Right cardiac atrium (tissue), 5 donors: ENCODE measurements around the gene SMIM10. TPM values are rescaled to one million over a fixed set of nuclear protein-coding genes. Genes with fewer than 3 reads are reported as not detected.
"Not testable (repeated sequence)": the region's sequence is repeated elsewhere in the genome, so short reads cannot be mapped to it uniquely, and the experiment has no call there.

Experiments
- ATAC-seq, 2 donors: fragments of 200-7000 bp; cut with Tn5 transposase; one replicate each; pipeline versions ENCODE4 v1.8.0 to v1.9.1; 2020; ENCODE audit warnings: moderate library complexity in 2 of 2, mild to moderate bottlenecking in 1 of 2
- DNase-seq, 3 donors: peaks; one replicate each; pipeline ENCODE4 v3.0.0-alpha.2; 2020
- H3K27ac ChIP-seq: one replicate; pipeline ENCODE4 v1.5.1; 2013; ENCODE audit warnings: mild to moderate bottlenecking, low read length, control low read depth, moderate library complexity
- H3K27me3 ChIP-seq: one replicate; pipeline ENCODE4 v1.6.1; 2013; ENCODE audit not compliant: control insufficient read depth, insufficient read depth
- H3K4me1 ChIP-seq: one replicate; pipeline ENCODE4 v1.6.1; 2013; ENCODE audit warnings: low read length; ENCODE audit not compliant: control insufficient read depth, insufficient read depth
- H3K4me3 ChIP-seq: one replicate; pipeline ENCODE4 v1.5.1; 2013; ENCODE audit warnings: low read length, control low read depth
- H3K9me3 ChIP-seq: one replicate; pipeline ENCODE4 v1.6.1; 2013; ENCODE audit warnings: low read length; ENCODE audit not compliant: control insufficient read depth
- WGBS: extraction: QIAGEN DNeasy Blood & Tissue Kit; methylation state at CpG from one replicate; pipeline ENCODE4 v1.1.7; 2013; 5-methylcytosine and 5-hydroxymethylcytosine counted together
- intact Hi-C, 4 donors: fragments of 100-400 bp; cut with DNase I; formaldehyde crosslinking; loops; one replicate each; pipeline versions ENCODE4 v1.11.0 to v1.14.0; 2022 to 2023
- polyA plus RNA-seq: library from polyadenylated mRNA; stranded (reverse); fragments of 200-250 nt; gene quantifications from one replicate; pipeline ENCODE4 v1.2.3, GENCODE V29; 2013
- total RNA-seq, 4 donors: library from RNA; stranded (reverse); fragmentation: NEBNext Ultra II Directional; extraction: Animal tissue kit (Norgen Biotek cat#: 25700); gene quantifications; one replicate each; pipeline ENCODE4 v1.2.1, GENCODE V29; 2021
- donor health status: healthy with polysubstance abuse.
- donor health status: DM: no; HTN: yes; CAD: no.
- donor health status: DM: no; HTN: no; CAD: no.
- donor health status: DM: no; HTN: yes; CAD: no; lungs with severe emphysema.
- donor health status: DM: yes; HTN: yes; CAD: no.

Gene SMIM10
- total and polyA plus RNA-seq, 5 donors = 5.7 to 12.6 (median 9.8) TPM

GRCh38 chrX:135010921-135011320 lies 20.1 kb downstream of the SMIM10 start:
- Histone ChIP-seq H3K4me1 (no peaks in the 10 kb centered on the region), H3K27me3 (no peaks in the 10 kb centered on the region), H3K9me3 (no peaks in the 10 kb centered on the region), H3K27ac (no peak overlapping the region), H3K4me3 (no peak overlapping the region)
- intact Hi-C loops = no loop called here
- 64% methylated on average over 4 of the region's 4 CpGs for WGBS
- ATAC-seq (no peak), DNase-seq (no peak)

DNA sequence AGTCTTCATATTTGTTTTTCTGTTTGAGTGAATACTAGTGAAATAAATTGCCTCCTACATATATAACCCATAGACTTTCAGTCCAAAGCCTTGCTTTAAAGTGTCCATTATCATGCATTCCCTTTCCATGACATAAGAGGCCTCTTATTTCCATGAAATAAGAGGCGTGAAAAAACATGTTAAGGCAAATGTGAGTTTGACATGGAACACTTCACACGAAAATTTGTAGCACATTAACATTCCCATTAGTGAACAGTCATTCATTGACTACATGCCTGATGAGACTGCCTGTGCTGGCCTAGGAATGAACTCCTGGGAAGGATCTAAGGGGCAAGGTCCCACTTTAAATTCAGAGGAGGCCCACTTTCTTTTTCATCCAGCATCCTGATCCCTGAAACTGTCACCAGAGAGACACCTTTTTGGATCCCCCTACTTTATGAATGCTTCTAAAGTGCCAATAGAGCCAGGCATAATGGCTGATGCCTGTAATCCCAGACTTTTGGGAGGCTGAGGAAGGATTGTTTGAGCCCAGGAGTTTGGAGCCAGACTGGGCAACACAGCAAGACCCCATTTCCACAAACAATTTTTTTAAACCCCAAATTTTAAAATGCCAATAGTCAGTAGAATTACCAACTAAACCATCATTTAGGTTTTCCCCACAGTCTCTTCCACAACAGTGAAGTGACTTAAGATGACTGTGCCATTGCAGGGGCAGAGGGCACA lies 24.9 kb downstream of the SMIM10 start:
- H3K27me3 ChIP-seq = no peaks in the 10 kb centered on the region
- ATAC-seq = no peak
- 69% methylated on average over 2 of the region's 2 CpGs for WGBS

DNA sequence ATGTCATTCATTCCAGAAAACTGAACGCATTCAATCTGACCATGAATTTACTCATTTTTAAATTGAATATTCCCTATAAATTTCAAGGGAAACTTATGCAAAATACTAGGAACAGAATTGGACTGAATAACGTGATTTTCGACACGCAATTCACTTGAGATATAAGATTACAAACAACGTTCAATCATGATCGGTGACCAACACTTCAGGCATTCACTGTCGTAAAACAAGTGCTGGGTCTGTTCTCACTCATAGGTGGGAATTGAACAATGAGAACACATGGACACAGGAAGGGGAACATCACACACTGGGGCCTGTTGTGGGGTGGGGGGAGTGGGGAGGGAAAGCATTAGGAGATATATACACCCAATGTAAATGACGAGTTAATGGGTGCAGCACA lies 29.1 kb downstream of the SMIM10 start:
- ATAC-seq, DNase-seq, H3K9me3 ChIP-seq, H3K4me1 ChIP-seq, intact Hi-C loops, H3K4me3 ChIP-seq, H3K27ac ChIP-seq, H3K27me3 ChIP-seq: not testable (repeated sequence)
- WGBS = 68% methylated on average over 8 of the region's 8 CpGs

More for the DNA sequence above, 24.9 kb downstream of the SMIM10 start:
- Histone ChIP-seq H3K27ac (no peak overlapping the region), H3K9me3 (no peaks in the 10 kb centered on the region), H3K4me1 (peaks cover 1% of the 10 kb centered on the region), H3K4me3 (no peak overlapping the region)
- intact Hi-C loops = no loop called here
- no peak for DNase-seq

DNA sequence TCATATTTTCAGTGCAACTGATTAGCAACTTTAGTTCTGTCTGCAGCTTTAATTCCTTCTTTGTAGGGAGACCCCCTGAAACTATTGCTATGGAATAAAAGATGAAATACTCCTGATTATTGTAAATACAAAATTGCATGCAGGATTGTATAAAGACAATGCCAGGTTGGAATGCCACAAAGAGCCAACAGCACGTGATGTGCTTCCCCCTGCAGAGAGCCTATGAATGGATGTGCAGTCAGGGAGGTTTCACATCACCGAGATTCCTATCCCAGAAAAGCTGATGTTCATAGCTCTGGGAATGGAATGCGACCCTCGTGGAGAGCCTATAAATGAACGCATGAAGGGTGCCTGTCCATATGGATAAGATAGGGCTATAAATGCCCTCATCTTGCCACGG lies 33.0 kb downstream of the SMIM10 start:
- intact Hi-C loops, H3K4me3 ChIP-seq, DNase-seq, H3K4me1 ChIP-seq, H3K27me3 ChIP-seq, H3K9me3 ChIP-seq, ATAC-seq, H3K27ac ChIP-seq: not testable (repeated sequence)
- 74% methylated on average over 6 of the region's 6 CpGs for WGBS

- no peak for DNase-seq
- Histone ChIP-seq H3K27ac (no peak overlapping the region), H3K4me1 (no peaks in the 10 kb centered on the region), H3K27me3 (no peaks in the 10 kb centered on the region), H3K9me3 (no peaks in the 10 kb centered on the region), H3K4me3 (no peak overlapping the region)
- no peak for ATAC-seq
- 60% methylated on average over 9 of the region's 9 CpGs for WGBS
- intact Hi-C loops = no loop called here
Observed at GRCh38 chrX:135024526-135024925, 33.7 kb downstream of the SMIM10 start.

- H3K27me3 ChIP-seq, H3K4me1 ChIP-seq, ATAC-seq, H3K4me3 ChIP-seq, H3K27ac ChIP-seq, DNase-seq, H3K9me3 ChIP-seq, intact Hi-C loops: not testable (repeated sequence)
- WGBS = 80% methylated on average over 9 of the region's 9 CpGs
Observed at GRCh38 chrX:135030207-135030963, 39.6 kb downstream of the SMIM10 start.

- WGBS = 90% methylated on average over 3 of the region's 3 CpGs
- ATAC-seq, DNase-seq, H3K27me3 ChIP-seq, H3K9me3 ChIP-seq, H3K4me1 ChIP-seq, intact Hi-C loops, H3K27ac ChIP-seq, H3K4me3 ChIP-seq: not testable (repeated sequence)
Observed at GRCh38 chrX:135041149-135042123, 50.6 kb downstream of the SMIM10 start.

Other genes starting within 250 kb of the SMIM10 start
- gene PABIR2, start 193.8 kb upstream of the SMIM10 start, total RNA-seq = 10 to 100 TPM; 12.7 to 15.5 (median 13.7) TPM
- 11.1 TPM for gene PABIR2, start 193.8 kb upstream of the SMIM10 start, polyA plus RNA-seq
- gene MOSPD1, start 75.7 kb upstream of the SMIM10 start, total RNA-seq = 10 to 100 TPM; 12.7 to 18.7 (median 16.5) TPM
- 10.5 TPM for gene MOSPD1, start 75.7 kb upstream of the SMIM10 start, polyA plus RNA-seq
- gene RTL8B, start 31.6 kb downstream of the SMIM10 start, total RNA-seq = 10 to 100 TPM; 12.5 to 14.6 (median 13.8) TPM
- gene RTL8B, start 31.6 kb downstream of the SMIM10 start, polyA plus RNA-seq = 14.0 TPM
- gene RTL8C, start 41.4 kb downstream of the SMIM10 start, total RNA-seq = 100 to 1,000 TPM; 203 to 266 (median 226) TPM
- 384 TPM for gene RTL8C, start 41.4 kb downstream of the SMIM10 start, polyA plus RNA-seq
- 10 to 100 TPM; 28.1 to 40.5 (median 33.0) TPM for gene RTL8A, start 61.1 kb downstream of the SMIM10 start, total RNA-seq
- gene RTL8A, start 61.1 kb downstream of the SMIM10 start, polyA plus RNA-seq = 76.4 TPM
- 10 to 100 TPM; 11.4 to 18.9 (median 15.4) TPM for gene SMIM10L2B, start 107.7 kb downstream of the SMIM10 start, total RNA-seq
- gene SMIM10L2B, start 107.7 kb downstream of the SMIM10 start, polyA plus RNA-seq = 19.2 TPM
- gene ETDB, start 129.5 kb downstream of the SMIM10 start, total RNA-seq = not detected
- gene ETDB, start 129.5 kb downstream of the SMIM10 start, polyA plus RNA-seq = not detected
- not detected for gene CT55, start 180.4 kb downstream of the SMIM10 start, total RNA-seq
- gene CT55, start 180.4 kb downstream of the SMIM10 start, polyA plus RNA-seq = not detected